ENCODE measurements around the gene OR51B6.
"Not testable (repeated sequence)": the region's sequence is repeated elsewhere in the genome, so short reads cannot be mapped to it uniquely, and the experiment has no call there.

OR51B6 gene

DNA sequence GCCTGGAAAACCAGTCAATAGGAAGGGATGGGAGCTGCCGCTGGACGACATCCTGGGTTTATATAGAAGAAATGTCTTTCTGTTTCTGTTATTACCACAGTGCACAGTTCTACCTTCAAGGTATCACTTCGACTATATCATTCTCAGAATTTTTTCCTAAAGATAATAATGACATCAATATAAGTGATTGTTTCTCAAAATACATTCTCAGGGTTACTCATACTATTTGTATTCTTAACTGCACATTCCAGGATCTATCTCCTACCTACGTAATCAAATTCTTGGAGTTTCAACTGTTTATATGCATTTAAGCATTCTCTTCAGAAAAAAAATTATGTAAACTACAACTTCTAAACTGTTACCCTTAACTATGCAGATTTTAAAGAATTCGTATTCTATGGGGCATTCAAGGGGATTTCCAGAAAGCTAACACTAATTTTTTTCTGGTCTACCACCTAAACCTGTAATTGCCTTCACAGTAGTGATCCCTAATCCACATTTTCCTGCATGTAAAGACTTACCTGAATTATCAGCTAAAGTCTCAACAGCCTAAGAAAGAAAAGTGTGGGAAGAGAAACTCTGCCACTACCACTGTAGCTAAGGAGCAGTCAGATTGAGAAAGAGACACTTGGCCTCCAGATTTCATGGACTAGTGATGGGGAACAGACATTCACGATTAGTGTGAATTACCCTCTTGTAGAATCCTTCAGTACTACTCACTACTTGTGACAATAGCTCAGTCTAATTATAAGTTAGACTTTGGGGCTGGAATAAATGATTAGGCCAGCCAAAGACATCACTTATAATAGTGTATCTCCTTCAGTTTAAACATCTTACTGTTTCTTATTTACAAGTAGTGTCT is 7.6 kb upstream of the OR51B6 start, which contains the start of gene OR51B5:
Gene OR51B5 (minus strand): TSS at position 51 of the 862 bp plus-strand sequence. CDS start 0 bp downstream, at position 51.
- in situ Hi-C loops (cut with HindIII; ENCODE audit: low pct_ligation_motif_present, low sequenced_read_pairs): no loop called here
- H3K36me3 ChIP-seq (replicated peaks): no peaks in the 10 kb centered on the region
- no peaks in the 10 kb centered on the region for H3K27me3 ChIP-seq (replicated peaks)
- H3K27ac ChIP-seq: peak within 1 kb of the TSS; percentile 78
- no peak for DNase-seq
- TF ChIP-seq, protein P1, sequence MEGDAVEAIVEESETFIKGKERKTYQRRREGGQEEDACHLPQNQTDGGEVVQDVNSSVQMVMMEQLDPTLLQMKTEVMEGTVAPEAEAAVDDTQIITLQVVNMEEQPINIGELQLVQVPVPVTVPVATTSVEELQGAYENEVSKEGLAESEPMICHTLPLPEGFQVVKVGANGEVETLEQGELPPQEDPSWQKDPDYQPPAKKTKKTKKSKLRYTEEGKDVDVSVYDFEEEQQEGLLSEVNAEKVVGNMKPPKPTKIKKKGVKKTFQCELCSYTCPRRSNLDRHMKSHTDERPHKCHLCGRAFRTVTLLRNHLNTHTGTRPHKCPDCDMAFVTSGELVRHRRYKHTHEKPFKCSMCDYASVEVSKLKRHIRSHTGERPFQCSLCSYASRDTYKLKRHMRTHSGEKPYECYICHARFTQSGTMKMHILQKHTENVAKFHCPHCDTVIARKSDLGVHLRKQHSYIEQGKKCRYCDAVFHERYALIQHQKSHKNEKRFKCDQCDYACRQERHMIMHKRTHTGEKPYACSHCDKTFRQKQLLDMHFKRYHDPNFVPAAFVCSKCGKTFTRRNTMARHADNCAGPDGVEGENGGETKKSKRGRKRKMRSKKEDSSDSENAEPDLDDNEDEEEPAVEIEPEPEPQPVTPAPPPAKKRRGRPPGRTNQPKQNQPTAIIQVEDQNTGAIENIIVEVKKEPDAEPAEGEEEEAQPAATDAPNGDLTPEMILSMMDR (IDR thresholded peaks at IDR 0.05; ENCODE audit: low read depth, low read length, missing control alignments): no peak
- H3K4me3 ChIP-seq (ENCODE audit: low read depth, low read length): no peak within 1 kb of the TSS

DNA sequence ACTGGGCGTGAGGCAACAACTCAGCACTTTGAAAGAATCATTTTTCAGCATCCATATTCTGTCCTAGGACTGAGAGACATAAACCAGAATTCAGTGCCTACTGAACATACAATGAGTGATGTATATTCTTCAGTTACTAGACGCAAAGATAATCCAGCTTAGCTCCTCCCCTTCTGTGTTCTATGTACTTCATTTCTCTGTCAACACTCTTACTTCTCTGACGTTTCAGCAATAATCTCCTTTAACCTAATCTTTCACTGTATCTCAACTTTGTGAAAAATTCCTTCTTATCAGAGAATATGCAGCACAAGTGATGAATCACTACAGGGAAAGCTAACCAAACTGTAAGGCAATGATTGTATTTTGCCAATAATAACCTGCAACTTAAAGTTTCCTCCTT is 5.5 kb upstream of the OR51B6 start:
- TF ChIP-seq, protein P1 (IDR thresholded peaks at IDR 0.05; ENCODE audit: low read depth, low read length, missing control alignments): no peak
- in situ Hi-C loops (cut with HindIII; ENCODE audit: low pct_ligation_motif_present, low sequenced_read_pairs): no loop called here
- peak; percentile 74 for DNase-seq

DNA sequence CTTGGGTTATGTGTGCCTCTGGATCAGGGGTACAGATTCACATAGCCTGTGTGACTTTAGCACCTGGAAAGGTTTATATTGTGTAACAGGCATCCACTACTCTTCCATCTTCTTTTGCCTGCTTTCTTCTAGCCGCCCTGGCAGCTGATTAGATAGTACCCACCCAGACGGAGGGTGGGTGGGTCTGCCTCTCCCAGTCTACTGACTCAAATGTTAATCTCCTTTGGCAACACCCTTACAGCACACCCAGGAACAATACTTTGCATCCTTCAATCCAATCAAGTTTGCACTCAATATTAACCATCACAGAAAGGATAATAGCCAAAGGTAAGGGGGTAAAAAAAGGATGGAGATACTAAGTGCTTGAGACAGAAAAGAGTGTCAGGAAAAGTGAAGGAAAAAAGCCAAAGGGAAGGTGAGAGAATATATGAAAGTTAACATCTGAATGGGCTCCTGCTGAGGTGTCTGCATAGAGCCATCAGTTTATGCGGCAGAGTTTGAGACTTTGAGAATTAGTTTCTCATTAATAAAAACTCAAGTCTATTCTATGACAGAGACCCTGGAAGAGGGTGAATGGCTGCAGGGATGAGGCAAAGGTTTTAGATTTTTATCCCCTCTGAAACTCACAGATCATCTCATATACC is 2.6 kb upstream of the OR51B6 start:
- in situ Hi-C loops (cut with HindIII; ENCODE audit: low pct_ligation_motif_present, low sequenced_read_pairs): no loop called here
- Histone ChIP-seq H3K27me3 (replicated peaks) (no peaks in the 10 kb centered on the region), H3K4me3 (ENCODE audit: low read depth, low read length) (no peak overlapping the region), H3K27ac (no peak overlapping the region), H3K36me3 (replicated peaks) (no peaks in the 10 kb centered on the region)
- no peak for DNase-seq
- TF ChIP-seq, protein P1 (IDR thresholded peaks at IDR 0.05; ENCODE audit: low read depth, low read length, missing control alignments): no peak

More for the DNA sequence above, 5.5 kb upstream of the OR51B6 start:
- Histone ChIP-seq H3K27me3 (replicated peaks) (no peaks in the 10 kb centered on the region), H3K4me3 (ENCODE audit: low read depth, low read length) (no peak overlapping the region), H3K27ac (peak overlapping the region; percentile 78), H3K36me3 (replicated peaks) (no peaks in the 10 kb centered on the region)

DNA sequence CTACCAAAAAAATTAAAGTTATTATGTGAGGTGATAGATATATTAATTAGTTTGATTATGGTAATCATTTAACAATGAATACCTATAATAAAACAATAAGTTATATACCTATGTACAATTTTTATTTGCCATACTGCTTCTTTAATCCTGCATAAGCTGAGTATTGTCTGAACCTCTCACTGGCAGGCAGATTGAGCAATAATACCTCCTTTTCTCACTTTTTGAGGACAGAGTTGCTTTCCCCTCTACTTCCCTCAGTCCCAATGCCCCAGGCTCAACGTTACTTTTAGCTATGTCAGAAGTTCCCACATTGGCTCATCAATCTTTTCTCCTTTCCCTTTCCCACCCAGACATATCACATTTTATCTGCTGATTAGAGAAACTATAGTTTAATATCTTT is 1.8 kb upstream of the OR51B6 start:
- in situ Hi-C loops (cut with HindIII; ENCODE audit: low pct_ligation_motif_present, low sequenced_read_pairs): no loop called here
- TF ChIP-seq, protein P1 (IDR thresholded peaks at IDR 0.05; ENCODE audit: low read depth, low read length, missing control alignments): no peak
- Histone ChIP-seq H3K27me3 (replicated peaks) (no peaks in the 10 kb centered on the region), H3K36me3 (replicated peaks) (no peaks in the 10 kb centered on the region), H3K4me3 (ENCODE audit: low read depth, low read length) (no peak overlapping the region), H3K27ac (no peak overlapping the region)
- DNase-seq: no peak

DNA sequence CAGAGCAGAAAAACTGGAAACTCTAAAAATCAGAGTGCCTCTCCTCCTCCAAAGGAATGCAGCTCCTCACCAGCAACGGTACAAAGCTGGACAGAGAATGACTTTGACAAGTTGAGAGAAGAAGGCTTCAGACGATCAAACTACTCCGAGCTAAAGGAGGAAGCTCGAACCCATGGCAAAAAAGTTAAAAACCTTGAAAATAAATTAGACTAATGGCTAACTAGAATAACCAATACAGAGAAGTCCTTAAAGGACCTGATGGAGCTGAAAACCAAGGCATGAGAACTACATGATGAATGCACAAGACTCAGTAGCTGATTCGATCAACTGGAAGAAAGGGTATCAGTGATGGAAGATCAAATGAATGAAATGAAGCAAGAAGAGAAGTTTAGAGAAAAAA is 4.7 kb downstream of the OR51B6 start:
- in situ Hi-C loops (cut with HindIII; ENCODE audit: low pct_ligation_motif_present, low sequenced_read_pairs); H3K36me3 ChIP-seq (replicated peaks); H3K27ac ChIP-seq; H3K4me3 ChIP-seq (ENCODE audit: low read depth, low read length); DNase-seq; H3K27me3 ChIP-seq (replicated peaks): not testable (repeated sequence)

DNA sequence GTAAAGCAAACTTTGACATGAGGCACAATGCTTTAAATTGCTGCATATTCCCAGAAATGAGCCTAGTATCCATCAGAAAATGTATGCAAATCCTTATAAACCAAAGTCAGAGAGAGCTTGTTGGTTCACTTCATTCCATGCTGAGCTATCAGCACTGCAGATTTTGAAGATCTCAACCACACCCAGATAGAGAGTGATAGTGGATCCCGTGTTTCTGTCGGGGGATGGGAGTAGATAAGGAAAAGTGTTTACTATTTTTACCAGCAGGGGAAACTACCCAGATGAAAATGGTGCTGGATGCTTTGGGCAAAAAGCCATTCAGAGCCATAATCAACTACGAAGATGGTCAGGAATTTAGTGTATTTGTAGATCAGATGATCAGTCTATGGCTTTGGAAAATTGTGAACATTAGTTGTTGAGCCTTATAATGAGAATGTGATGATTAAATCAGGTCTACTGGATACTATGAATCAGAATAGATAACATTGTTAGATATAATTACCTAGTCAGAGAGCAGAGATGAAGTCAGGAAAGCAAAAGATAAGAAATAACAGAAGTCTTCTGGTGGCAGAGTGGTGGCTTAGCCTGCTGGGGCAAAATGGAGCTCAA is 10.8 kb downstream of the OR51B6 start:
- peak overlapping the region; percentile 88 for H3K27ac ChIP-seq
- no peaks in the 10 kb centered on the region for H3K36me3 ChIP-seq (replicated peaks)
- TF ChIP-seq, protein P1 (IDR thresholded peaks at IDR 0.05; ENCODE audit: low read depth, low read length, missing control alignments): no peak
- H3K4me3 ChIP-seq (ENCODE audit: low read depth, low read length): no peak overlapping the region
- no peaks in the 10 kb centered on the region for H3K27me3 ChIP-seq (replicated peaks)
- DNase-seq: no peak
- in situ Hi-C loops (cut with HindIII; ENCODE audit: low pct_ligation_motif_present, low sequenced_read_pairs): no loop called here
